ENCODE results near the gene THRA. TPM values are rescaled to one million over a fixed set of nuclear protein-coding genes. Genes with fewer than 3 reads are reported as not detected.

Gene THRA
- total and polyA plus RNA-seq, 2 of the 8 experiments (the other 6 are each of a cell fraction or from before 2014, with no cell fraction given) = 6.4 to 10.2 TPM

- Histone ChIP-seq H4K5ac (ENCODE audit: insufficient read length, low read depth, low read length) (no peak overlapping the region), H3K27ac (ENCODE audit: low read depth, low read length) (no peak overlapping the region), H3K9ac (replicated peaks in 1 of 4; ENCODE audit: extremely low read depth in 1 of 4, low read depth in 3 of 4, low read length in 3 of 4) (no peak overlapping the region), H2BK120ac (replicated peaks; ENCODE audit: low read depth, low read length) (no peak overlapping the region), H3K18ac (ENCODE audit: extremely low read depth, low read length) (no peak overlapping the region), H2AK5ac (ENCODE audit: low read depth, low read length) (peak overlapping the region; percentile 34; the same call in 1 of the 2 replicates), H4K91ac (replicated peaks; ENCODE audit: insufficient read length, low read length) (no peak overlapping the region), H3K79me2 (ENCODE audit: control insufficient read depth in 1 of 2, insufficient read depth in 2 of 2, low read length in 2 of 2) (no peaks in the 10 kb centered on the region), H2BK12ac (ENCODE audit: low read depth, low read length) (peak overlapping the region; percentile 62; the same call in 1 of the 2 replicates), H3K4me1 (replicated peaks in 1 of 4; ENCODE audit: control insufficient read depth in 3 of 4, insufficient read depth in 4 of 4, low read length in 3 of 4) (peaks cover 0 to 22% (median 4%) of the 10 kb centered on the region in 4 experiments; a peak in 6 of 7 replicates), H3K23ac (ENCODE audit: insufficient read length) (no peak overlapping the region), H3K27me3 (replicated peaks in 1 of 4; ENCODE audit: control insufficient read depth in 3 of 4, extremely low read depth in 1 of 4, insufficient read depth in 3 of 4, low read length in 3 of 4) (no peaks in the 10 kb centered on the region), H4K8ac (ENCODE audit: extremely low read depth, insufficient read depth, low read length) (no peak overlapping the region; the same call in 1 of the 2 replicates), H2AFZ (ENCODE audit: low read length) (no peak overlapping the region), H3K36me3 (ENCODE audit: control insufficient read depth in 2 of 4, insufficient read depth in 4 of 4, low read length in 3 of 4) (peaks cover 2 to 9% (median 9%) of the 10 kb centered on the region in 4 experiments; a peak in 4 of 8 replicates), H3K79me1 (ENCODE audit: low read depth, low read length) (no peaks in the 10 kb centered on the region), H2BK15ac (ENCODE audit: low read length) (no peak overlapping the region), H3K4me2 (ENCODE audit: insufficient read depth in 1 of 2, low read depth in 2 of 2, low read length in 2 of 2) (no peak overlapping the region), H3K9me3 (ENCODE audit: insufficient read depth in 2 of 2, low read depth in 1 of 2, low read length in 1 of 2) (no peaks in the 10 kb centered on the region), H3K4ac (replicated peaks; ENCODE audit: insufficient read length, low read depth, low read length) (peak overlapping the region; percentile 53), H3K23me2 (ENCODE audit: low read depth, low read length) (peaks cover 5% of the 10 kb centered on the region; the same call in 1 of the 2 replicates), H3K14ac (ENCODE audit: insufficient read length) (no peak overlapping the region), H2BK5ac (ENCODE audit: low read depth, low read length) (peak overlapping the region; percentile 35; the same call in 1 of the 2 replicates), H4K20me1 (replicated peaks in 1 of 2; ENCODE audit: control insufficient read depth in 1 of 2, insufficient read depth in 2 of 2, low read length in 2 of 2) (peaks cover 0 to 7% of the 10 kb centered on the region in 2 experiments), H3K4me3 (ENCODE audit: extremely low read depth in 1 of 4, insufficient read depth in 2 of 4, low read depth in 3 of 4, low read length in 4 of 4) (no peak overlapping the region), H3K56ac (replicated peaks; ENCODE audit: insufficient read length, low read depth, low read length) (peak overlapping the region; percentile 96), H2BK20ac (ENCODE audit: low read length) (no peak overlapping the region; the same call in 1 of the 2 replicates)
- DNase-seq (ENCODE audit: low read depth in 1 of 2, low spot score in 2 of 2) (no peak), FAIRE-seq (no peak)
- 88% methylated on average over 6 of the region's 6 CpGs; no CpG with 5 or more reads in 1 of the 2 experiments for WGBS, 2 experiments (ENCODE audit: extremely low coverage in 1 of 2, insufficient coverage in 1 of 2, insufficient read length in 1 of 2, insufficient replicate concordance in 2 of 2, low coverage in 1 of 2, low lambda C conversion rate in 2 of 2, missing lambda C conversion rate in 1 of 2)
- POLR2A ChIA-PET (ENCODE audit: partially characterized antibody) = interaction anchor here (0.9 to 20.8 kb wide), 7 partner anchors 11 to 69 kb away, joined by 3 to 399 read pairs (median 4); partner anchors contain the start of genes MED24 and MSL1
- CTCF ChIA-PET (ENCODE audit: partially characterized antibody) = interaction anchor here (1.0 to 19.7 kb wide), 26 partner anchors 8 to 88 kb away, joined by 3 to 521 read pairs (median 10); partner anchors contain the start of genes CSF3, MED24, NR1D1 and THRA
- TF ChIP-seq POU5F1 (IDR thresholded peaks at IDR 0.05; ENCODE audit: low read depth, low read length) = no peak
- TF ChIP-seq RFX5 (IDR thresholded peaks at IDR 0.05; ENCODE audit: borderline replicate concordance, low read depth, low read length) = no peak
- TF ChIP-seq RXRA (IDR thresholded peaks at IDR 0.05; ENCODE audit: insufficient read depth, low read depth, low read length) = no peak
- TF ChIP-seq SUZ12 (IDR thresholded peaks at IDR 0.05; ENCODE audit: low read length) = no peak
- no peak for TF ChIP-seq FOSL1 (IDR thresholded peaks at IDR 0.05; ENCODE audit: insufficient read depth, low read depth, low read length)
- no peak for TF ChIP-seq SP4 (IDR thresholded peaks at IDR 0.05; ENCODE audit: low read length)
- TF ChIP-seq RBBP5 (IDR thresholded peaks at IDR 0.05; ENCODE audit: borderline replicate concordance, low read depth, low read length) = no peak
- TF ChIP-seq NRF1 (IDR thresholded peaks at IDR 0.05; ENCODE audit: low read depth, low read length) = no peak
- TF ChIP-seq EGR1 (IDR thresholded peaks at IDR 0.05; ENCODE audit: borderline replicate concordance, low read depth, low read length) = no peak
- TF ChIP-seq SIN3A (conservative IDR thresholded peaks at IDR 0.05 in 1 of 2, IDR thresholded peaks at IDR 0.05 in 1 of 2; ENCODE audit: low read depth in 1 of 2, low read length in 2 of 2) = no peak
- TF ChIP-seq CEBPB (IDR thresholded peaks at IDR 0.05; ENCODE audit: low read depth, low read length) = no peak
- TF ChIP-seq POLR2A (IDR thresholded peaks at IDR 0.05; ENCODE audit: control extremely low read depth in 1 of 2, low read depth in 2 of 2, low read length in 2 of 2) = no peak
Observed at GRCh38 chr17:40087049-40087794, 24.5 kb downstream of the THRA start.

All from H1 (cell line).